NCI-H128 (cell line): ENCODE data around the gene TGM2.

ENCODE experiments used
- DNase-seq: peaks from one replicate; lab custom pipeline; 2025; ENCODE audit not compliant: unreplicated experiment; lab: John Stamatoyannopoulos, UW

TGM2 gene

DNA sequence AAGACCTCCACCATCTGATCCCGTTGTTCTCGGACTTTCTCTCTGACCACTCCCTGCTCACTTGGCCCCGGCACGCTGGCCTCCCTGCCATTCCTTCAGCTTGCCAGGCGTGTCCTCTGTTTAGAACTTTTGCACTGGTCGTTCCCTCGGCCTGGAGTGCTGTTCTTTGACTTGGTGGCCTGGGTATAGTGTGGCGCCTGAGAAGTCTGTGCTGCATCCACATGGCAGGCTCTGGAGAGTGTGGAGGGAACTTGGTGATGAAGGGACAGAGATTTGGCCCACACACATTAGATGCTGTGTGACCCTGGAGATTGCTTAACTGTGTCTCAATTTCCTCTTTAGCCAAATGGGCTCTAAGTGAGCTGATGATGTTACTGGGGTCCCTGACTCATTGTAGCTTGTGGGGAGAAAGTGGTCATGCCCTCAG lies 13.0 kb upstream of the TGM2 start:
- no peak for DNase-seq

DNA sequence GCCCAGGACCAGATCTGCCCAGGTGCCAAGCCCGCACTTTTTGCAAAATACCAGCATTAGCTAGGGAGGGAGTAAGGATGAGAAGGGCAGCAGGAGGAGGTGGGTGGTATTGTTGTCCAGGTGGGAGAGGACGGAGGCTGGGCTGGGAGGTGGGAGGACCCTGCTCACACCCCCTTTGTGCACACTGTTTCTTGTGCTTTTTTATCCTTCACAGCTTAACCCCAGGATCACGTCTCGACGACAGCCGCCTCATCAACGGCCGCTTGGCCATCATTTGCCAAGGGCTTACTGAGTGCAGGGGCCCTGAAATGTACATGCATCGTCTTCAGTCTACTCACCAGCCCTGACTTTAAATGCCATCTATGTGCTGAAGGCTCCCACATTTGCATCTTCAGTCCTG lies 12.1 kb upstream of the TGM2 start:
- no peak for DNase-seq

DNA sequence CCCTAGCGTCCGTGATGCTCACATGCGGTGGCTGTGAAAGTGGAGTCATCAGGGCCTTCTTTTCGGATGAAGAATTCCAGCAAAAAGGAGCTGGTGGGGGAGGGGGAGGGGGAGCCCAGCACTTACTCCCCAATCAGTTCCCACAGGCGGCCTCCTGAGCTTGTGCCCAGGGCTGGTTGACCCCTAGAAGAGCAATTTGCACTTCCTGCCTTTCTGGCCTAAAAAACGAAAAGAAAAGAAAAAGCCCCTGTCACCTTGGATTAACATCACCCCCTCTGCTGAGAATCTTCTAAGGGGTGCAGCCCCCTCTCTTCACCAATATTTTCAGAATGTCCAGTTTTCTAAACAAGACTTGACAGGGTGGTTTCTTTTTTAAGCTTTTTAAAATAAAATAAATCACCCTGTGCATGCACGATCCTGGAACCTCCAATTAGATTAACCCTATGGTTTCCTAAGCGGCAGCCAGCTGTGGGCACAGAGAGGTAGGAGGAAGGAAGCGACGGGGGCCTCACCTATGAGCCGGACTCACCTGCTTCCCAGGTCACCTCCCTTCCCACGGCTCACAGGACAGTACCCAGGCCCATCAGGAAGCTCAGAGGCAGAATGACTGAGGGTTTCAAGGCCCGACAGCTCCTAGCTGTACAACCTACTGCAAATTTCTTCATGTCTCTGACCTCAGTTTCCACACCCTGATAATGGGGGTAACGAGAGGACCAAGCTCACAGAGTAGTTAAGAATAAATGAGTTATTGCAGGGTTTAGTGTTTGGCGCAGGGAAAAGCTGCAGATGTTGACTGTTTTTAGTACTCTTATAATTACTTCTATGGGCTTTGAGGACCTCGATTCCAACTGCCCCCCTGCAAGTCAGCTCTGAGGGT lies 10.5 kb upstream of the TGM2 start:
- no peak for DNase-seq

DNA sequence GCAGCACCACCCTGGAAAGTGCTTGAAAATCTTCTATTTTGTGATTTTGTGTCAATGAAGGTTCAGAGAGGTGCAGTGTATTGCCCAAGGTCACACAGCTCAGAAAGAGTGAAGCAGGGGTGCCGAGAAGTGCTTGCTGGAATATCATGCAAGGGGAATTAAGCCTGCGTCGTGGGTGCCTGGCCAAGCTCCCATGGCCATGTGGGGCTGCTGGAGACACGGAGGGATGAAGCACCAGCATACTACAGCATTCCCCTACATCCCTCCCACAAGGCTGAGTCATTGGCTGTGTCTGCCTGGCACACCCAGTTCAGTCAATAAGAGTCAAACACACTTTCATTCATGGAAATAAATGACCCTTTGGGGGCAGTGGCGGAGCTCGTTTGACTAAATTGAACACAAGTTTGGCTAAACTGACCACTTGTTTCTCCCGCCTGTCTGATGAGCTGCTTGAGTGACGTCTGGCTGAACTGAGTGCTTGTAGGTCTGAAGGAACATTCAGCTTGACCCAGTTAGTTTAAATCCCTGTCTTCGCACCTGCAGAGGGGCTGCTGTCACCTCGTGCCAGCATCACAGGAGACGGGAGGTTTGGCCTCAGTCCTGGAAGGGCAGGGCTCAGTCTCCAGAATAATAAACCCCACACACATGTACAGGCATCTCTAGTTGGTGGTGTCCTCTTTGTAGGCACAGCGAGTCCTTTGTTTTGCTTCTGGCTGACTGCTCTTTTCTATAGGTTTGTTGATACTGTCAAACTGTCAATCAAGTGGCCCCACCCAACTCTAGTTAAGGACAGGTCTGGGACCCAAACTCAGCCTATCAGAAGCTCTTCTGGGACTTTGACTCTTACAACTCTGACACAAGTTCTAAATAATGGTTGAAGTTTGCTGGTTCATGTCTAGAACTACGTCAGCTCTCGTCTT lies 8.4 kb upstream of the TGM2 start:
- no peak for DNase-seq

DNA sequence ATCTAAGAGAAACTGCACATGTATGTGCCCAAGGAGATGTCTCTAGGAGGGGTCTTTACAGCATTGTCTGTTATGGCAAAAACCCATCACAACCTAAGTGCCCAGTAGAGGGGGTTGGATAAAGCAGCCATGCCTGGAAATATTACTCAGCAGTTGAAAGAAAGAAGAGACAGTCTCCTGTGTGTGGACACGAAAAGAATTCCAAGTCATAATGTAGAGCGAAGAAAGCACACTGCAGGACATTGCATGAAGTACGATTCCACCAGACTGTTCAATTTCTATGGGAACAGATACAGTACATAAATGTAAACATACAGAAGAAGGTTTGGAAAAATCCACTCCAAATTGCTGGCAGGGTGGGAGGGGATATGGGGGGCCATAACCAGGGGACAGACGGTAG lies 7.3 kb upstream of the TGM2 start:
- DNase-seq: no peak

DNA sequence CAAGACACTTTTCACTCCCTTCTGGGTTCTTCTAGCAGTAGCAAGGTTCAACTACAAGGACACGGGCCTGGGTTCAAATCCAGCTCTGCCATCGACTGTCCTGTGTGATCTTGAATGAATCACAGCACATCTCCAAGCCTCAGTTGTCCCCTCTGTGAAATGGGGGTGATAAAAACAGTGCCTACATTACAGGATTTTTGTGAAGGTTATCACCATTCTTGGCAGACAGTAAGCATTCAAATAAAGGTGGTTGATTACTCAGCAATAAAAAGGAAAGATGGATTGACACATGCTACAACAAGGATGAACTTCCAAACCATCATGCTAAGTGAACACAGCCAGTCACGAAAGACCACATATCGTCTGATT lies 6.6 kb upstream of the TGM2 start:
- DNase-seq: no peak

DNA sequence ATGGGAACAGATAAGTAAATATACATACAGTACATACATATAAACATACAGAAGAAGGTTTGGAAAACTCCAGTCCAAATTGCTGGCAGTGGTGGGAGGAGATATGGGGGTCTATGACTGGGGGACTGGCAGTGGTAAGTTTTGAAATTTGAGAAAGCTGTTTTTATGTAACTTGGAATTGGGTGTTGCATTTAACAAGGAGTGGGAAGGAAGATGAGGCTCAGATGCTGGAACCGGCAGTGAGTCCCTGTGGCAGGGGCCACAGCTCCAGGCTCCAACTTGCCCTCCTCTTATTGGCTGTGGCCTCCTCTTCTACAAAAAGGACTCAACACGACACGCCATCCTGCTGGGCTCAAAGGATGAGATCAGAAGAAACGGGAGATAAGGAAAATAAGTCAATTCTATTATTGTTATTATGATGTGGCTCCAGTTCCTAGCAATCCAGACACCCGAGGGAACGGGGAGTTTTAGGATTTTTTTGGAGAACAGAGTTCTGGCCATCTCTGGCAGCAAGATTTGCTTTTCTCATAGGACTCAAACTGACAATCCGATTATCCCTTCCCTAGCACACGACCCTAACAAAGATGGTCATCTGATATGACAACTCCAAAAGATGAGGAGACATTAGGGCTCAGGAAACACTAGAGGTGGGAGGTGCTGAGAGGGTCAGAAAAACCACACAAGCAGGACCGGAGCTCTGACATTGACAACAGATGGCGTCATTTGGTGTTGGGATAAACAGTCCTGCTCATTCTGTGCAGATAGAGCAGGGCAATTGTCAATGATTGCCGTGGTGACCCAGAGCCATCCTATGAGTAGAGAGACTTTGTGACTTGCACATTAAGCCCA lies 6.0 kb upstream of the TGM2 start:
- no peak for DNase-seq

DNA sequence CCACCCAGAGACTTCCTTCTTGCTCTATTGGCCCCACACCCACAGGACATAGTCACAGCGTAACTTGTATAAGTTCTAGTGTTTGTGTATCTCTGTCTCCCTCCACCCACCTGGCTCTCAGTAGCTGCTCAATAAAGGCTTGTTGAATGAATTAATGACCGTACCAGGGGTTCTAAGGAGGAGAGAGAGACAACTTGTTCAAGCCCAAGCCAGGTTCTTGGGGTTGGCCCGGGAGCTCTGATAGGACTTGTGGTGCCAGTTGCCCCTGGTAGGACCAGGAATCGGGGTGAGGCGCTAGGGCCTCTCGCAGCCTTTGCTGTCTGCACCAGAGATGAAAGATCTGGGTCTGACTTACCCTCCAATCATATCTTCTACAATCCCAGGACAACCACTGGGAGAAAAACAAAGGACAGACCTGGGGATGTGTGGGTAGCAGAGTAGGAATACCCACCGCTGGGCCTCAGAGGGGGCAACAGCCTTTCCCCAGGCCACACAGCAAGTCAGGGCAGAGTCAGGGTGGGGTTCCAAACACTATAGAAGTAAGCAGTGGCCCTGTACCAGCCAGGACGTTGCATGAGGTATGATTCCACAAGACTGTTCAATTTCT lies 5.3 kb upstream of the TGM2 start:
- no peak for DNase-seq

DNA sequence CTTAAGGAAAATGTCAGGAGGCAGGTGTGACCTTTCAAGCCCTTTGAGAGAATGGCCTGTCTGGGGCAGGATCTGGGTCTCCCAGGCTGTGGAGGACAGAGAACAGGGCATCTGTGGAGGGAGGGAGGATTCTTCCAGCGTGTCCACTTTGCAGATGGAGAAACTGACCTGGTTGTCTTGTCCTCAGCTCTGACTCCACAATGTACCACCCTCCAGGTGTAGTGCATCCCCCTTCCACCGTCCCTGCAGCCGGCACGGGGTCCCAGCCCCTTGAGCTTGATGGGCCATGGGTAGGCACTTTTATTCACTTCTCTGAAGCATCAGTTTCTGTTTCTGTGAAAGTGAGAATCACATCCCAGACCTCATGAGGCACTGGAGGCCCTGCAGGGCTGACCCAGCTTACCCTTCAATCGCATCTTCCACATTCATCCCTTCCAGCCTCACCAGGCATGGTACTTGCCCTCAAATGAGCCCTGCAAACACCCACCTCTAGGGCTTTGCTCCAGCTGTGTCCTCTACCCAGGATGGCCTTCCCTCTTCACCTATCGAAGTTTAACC lies 4.6 kb upstream of the TGM2 start:
- DNase-seq: no peak

DNA sequence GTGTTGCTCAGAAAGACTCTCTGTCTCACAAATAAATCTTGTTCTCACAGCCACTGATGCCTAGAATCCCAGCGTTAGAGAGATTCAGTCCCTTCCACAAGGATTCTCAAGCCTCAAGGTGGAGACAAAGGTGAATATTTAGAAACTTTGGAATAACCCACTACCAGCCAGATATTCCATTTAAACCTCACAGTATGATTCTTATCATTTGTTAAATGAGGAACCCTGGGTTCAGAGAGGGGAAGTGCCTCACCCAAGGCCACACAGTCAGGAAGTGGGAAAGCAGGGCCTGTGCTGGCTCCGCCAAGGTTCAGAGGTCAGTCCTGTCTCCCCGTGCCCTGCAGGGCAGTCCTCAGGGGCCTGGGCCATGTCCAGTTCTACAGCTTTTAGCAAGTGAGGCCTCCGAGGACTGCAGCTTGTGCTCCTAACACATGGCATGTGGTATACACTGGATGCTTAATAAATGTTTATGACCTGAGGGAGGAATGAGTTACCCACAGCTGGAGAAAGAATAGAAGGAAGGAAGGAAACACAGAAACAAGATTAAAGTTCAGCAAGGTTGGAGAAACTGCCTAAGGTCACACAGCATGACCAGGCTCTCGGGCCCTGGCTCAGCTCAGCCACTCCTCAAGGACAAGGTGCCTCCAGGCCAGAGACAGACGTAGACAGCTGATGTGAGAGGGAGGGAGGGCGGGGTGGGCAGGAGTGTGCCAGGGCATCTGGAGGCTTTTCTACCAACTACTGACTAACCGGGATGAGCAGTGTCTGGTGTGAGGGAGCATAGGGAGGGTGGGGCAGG lies 3.9 kb upstream of the TGM2 start:
- no peak for DNase-seq

DNA sequence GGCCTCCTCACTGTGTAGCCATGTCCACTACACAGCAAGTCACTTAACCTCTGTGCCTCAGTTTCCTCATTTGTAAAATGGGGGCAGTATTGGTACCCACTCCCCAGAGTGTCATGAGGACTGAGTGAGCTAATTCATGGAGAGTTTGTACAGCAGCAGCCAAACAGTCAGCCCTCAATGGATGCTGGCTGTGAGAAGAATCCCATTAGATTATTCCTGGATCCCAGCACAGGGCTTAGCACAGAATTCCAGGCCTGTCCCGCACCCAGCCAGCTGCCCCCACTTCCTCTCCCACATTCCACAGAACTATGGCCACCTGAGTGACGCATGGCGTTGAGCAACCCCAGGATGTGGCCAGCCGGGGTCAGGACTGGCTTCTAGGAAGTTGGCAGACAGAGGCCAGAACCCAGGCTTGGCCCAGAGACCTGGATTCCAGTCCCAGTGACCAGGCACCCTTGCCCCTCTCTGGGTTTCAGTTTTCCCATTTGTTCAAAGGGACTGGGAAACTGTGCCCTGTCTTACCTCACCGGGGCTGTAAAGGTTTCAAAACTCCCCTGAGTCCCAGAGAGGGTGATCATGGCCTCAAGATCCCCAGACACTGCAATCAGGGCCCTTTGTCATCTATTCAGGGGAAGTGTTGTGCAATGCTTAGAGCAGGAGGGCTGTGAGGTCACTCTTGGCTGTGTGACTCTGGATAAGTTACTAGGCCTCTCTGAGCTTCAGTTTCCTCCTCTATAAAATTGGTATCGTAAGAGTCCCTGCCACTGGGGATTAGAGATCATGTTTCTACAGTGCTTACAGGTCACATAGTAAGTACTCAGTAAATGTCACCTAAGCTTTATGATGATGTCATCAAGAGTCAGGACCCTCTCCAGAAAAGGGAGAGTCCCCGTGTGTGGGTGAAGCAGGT lies 3.0 kb upstream of the TGM2 start:
- DNase-seq: no peak

DNA sequence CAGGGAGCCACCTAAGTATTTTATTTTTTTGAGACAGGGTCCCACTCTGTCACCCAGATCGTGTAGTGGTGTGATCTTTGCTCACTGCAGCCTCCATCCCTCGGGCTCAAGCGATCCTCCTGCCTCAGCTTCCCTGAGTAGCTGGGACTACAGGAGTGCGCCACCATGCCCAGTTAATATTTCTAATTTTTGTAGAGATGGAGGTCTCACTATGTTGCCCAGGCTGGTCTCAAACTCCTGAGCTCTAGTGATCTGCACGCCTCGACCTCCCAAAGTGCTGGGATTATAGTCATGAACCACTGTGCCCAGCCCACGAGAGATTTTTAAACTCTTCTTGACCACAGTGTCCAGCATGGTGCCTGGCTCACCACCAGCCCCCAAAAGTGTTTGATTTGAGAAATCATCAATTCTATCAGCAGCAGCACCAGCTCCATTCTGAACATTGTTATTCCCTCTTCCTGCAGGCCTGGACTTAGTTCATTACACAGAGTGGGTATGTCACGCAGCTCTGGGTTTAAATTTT lies 2.3 kb upstream of the TGM2 start:
- DNase-seq: no peak

DNA sequence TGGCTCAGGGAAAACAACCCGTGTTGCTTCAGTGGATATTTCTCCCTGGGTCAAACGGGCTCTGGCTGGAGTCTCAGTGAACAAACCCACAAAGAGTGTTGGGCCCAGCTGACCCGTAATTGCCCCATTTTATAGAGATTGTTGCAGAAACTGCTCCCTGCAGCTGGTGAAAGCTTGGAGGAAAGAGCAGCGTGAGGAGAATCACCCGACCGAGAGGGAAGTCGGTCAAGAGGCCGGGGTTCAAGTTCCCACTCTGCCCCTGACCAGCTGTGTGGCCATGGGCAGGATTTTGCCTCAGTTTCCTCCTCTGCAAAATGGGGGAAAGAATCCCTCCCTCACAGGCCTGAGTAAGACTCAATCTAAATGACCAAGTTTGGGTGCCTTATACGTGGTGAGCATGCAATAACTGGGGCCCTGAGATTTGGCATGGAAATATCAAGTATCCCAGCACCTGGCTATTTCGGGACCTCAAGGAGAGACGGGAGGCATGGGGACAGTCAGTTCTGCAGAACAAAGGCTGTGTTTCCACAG lies 1.7 kb upstream of the TGM2 start:
- no peak for DNase-seq

DNA sequence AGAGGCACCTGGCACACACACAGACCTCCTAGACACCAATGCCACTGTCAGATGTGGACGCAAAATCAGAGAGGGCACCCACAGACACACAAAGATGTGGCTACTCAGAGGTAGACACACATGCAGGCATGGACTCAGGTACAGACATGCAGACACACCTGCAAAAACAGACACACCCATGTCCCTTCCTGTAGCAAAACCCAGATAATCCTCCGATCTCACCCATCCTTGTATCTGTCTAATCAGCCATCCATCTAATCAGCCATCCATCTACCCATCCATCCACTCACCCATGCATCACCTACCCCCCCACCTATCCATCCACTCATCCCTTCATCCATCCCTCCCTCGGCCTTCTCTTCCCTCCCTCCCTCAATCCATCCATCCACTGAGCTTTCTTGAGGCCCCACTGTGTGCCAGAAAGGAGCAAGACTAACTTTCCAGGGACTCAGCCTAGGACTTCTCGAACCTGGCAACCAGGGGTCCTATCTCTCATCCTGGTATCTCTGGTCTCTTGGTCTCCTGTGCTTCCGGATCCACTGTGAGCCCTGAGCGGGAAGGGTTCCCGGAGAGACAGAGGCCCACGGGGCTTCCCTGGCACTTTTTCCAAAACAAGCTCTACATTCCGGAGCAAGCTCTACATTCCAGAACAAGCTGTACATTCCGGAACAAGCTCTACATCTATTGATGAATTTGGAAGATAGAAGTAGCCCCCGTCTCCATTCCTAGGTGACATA lies 1.1 kb upstream of the TGM2 start:
- DNase-seq: no peak

DNA sequence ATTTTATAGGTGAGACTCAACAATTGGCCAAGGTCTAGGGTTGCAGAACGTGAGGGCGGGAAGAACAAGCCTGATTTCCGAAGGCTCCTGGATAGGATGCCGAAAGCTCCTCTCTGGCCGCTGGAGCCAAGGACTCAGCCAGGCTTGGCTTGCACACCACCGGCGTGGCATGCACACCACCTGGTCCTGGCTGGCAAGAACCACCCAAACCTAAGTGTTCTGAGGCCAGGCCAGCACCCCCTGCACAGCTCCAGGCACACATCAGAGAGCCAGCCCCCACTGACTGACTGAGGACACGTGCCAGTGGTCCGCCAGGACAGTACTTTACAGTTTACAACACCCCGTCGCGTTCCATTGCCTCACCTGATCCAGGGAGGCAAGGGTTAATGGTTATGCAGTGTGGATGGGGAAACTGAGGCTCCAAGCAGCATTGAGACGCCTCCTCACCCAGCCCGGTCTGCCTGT lies 414 bp downstream of the TGM2 start:
- DNase-seq: no peak

DNA sequence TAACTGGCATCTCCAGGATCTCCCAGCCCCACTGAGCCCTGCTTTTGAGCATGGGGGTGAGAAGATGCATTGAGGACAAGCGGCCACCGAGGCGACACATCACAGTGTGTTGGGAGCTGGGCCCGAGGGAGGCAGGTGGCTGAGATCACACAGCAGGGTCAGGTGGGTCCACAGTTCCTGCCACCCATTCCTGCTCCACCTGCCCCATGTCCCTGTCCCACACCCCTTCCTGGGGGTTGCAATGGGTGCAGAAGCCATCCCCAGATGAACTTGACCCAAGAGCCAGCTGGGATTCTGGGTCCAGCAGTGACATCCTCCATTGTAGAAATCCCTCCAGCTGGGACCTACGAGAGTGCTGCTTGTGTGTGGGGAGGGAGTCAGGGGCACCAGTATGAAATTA lies 1.0 kb downstream of the TGM2 start:
- no peak for DNase-seq
